H1 (cell line): Measurements from ENCODE around the gene FAM81B. TPM values are rescaled to one million over a fixed set of nuclear protein-coding genes. Genes with fewer than 3 reads are reported as not detected.

Experiments
- CTCF ChIA-PET: fragments of 300-600 bp; sonication (Branson Sonifier 250); formaldehyde crosslinking; loops from one replicate; lab custom pipeline; 2021; ENCODE audit not compliant: partially characterized antibody; lab: Charles Lee
- POLR2A ChIA-PET: fragments of 300-600 bp; sonication (Branson Sonifier 250); formaldehyde crosslinking; loops from one replicate; lab custom pipeline; 2021; ENCODE audit warnings: inconsistent platforms; ENCODE audit not compliant: partially characterized antibody; lab: Charles Lee
- DNase-seq, 2 experiments: peaks; one replicate each; pipeline versions ENCODE4 v3.0.0 to v3.0.0-alpha.2; 2010 to 2022; ENCODE audit warnings: low spot score in 2 of 2, low read depth in 1 of 2, mixed read lengths in 1 of 2
- FAIRE-seq: peaks from 2 replicates; lab custom pipeline; 2011; peaks lifted over from hg19 to GRCh38; lab: Jason Lieb, UNC
- H2AFZ ChIP-seq: 2 replicates; pipeline ENCODE4 v1.8.1; 2012; ENCODE audit warnings: low read length, inconsistent platforms
- H2AK5ac ChIP-seq: 2 replicates; pipeline ENCODE4 v1.6.1; 2013; ENCODE audit warnings: low read depth, low read length
- H2BK120ac ChIP-seq: replicated peaks from 2 replicates; pipeline ENCODE3; 2013; ENCODE audit warnings: low read depth, low read length, inconsistent platforms
- H2BK12ac ChIP-seq: 2 replicates; pipeline ENCODE4 v1.6.1; 2013; ENCODE audit warnings: low read depth, low read length
- H2BK15ac ChIP-seq: 2 replicates; pipeline ENCODE4 v1.6.1; 2013; ENCODE audit warnings: low read length
- H2BK20ac ChIP-seq: 2 replicates; pipeline ENCODE4 v1.6.1; 2013; ENCODE audit warnings: low read length
- H2BK5ac ChIP-seq: 2 replicates; pipeline ENCODE4 v1.6.1; 2013; ENCODE audit warnings: low read depth, low read length
- H3K14ac ChIP-seq: 2 replicates; pipeline ENCODE4 v1.6.1; 2013; ENCODE audit warnings: inconsistent platforms; ENCODE audit not compliant: insufficient read length
- H3K18ac ChIP-seq: 2 replicates; pipeline ENCODE4 v1.6.1; 2013; ENCODE audit warnings: low read length; ENCODE audit errors: extremely low read depth
- H3K23ac ChIP-seq: 2 replicates; pipeline ENCODE4 v1.6.1; 2013; ENCODE audit warnings: inconsistent platforms; ENCODE audit not compliant: insufficient read length
- H3K23me2 ChIP-seq: 2 replicates; pipeline ENCODE4 v1.6.1; 2013; ENCODE audit warnings: low read depth, low read length
- H3K27ac ChIP-seq: 2 replicates; pipeline ENCODE4 v1.6.1; 2011; ENCODE audit warnings: low read depth, low read length, inconsistent platforms
- H3K27me3 ChIP-seq, 4 experiments: replicated peaks in 1 of 4; 1 replicate in 1 of 4; 2 replicates in 3 of 4; pipeline versions ENCODE4 v1.6.1 to v1.8.1; 2011 to 2013; ENCODE audit warnings: low read length in 3 of 4, mild to moderate bottlenecking in 3 of 4, inconsistent platforms in 2 of 4, mixed read lengths in 2 of 4, moderate library complexity in 1 of 4; ENCODE audit not compliant: control insufficient read depth in 3 of 4, insufficient read depth in 3 of 4; ENCODE audit errors: extremely low read depth in 1 of 4
- H3K36me3 ChIP-seq, 4 experiments: 2 replicates each; pipeline versions ENCODE4 v1.6.1 to v1.8.1; 2011 to 2013; ENCODE audit warnings: mild to moderate bottlenecking in 4 of 4, low read length in 3 of 4, moderate library complexity in 2 of 4, control low read depth in 1 of 4, inconsistent platforms in 1 of 4; ENCODE audit not compliant: insufficient read depth in 4 of 4, control insufficient read depth in 2 of 4
- H3K4ac ChIP-seq: replicated peaks from 2 replicates; pipeline ENCODE3; 2013; ENCODE audit warnings: low read length, low read depth, mixed read lengths, inconsistent platforms; ENCODE audit not compliant: insufficient read length
- H3K4me1 ChIP-seq, 4 experiments: replicated peaks in 1 of 4; 1 replicate in 1 of 4; 2 replicates in 3 of 4; pipeline versions ENCODE4 v1.6.1 to v1.8.1; 2011 to 2013; ENCODE audit warnings: low read length in 3 of 4, inconsistent platforms in 2 of 4, mixed read lengths in 1 of 4; ENCODE audit not compliant: insufficient read depth in 4 of 4, control insufficient read depth in 3 of 4
- H3K4me2 ChIP-seq, 2 experiments: 2 replicates each; pipeline versions ENCODE4 v1.6.1 to v1.8.1; 2011 to 2013; ENCODE audit warnings: low read depth in 2 of 2, low read length in 2 of 2, control low read depth in 1 of 2, inconsistent platforms in 1 of 2, mild to moderate bottlenecking in 1 of 2; ENCODE audit not compliant: insufficient read depth in 1 of 2
- H3K4me3 ChIP-seq, 4 experiments: fragments of 200-600, 300-600 bp in 1 of 4; sonication (generic), shearing (Covaris generic), sonication (Bioruptor Twin) in 1 of 4; 2 replicates each; pipeline versions ENCODE4 v1.5.1 to v1.8.1; 2011 to 2016; ENCODE audit warnings: low read length in 4 of 4, low read depth in 3 of 4, control low read depth in 2 of 4, inconsistent platforms in 2 of 4, mild to moderate bottlenecking in 2 of 4, mixed read lengths in 1 of 4, moderate library complexity in 1 of 4; ENCODE audit not compliant: insufficient read depth in 2 of 4; ENCODE audit errors: extremely low read depth in 1 of 4
- H3K56ac ChIP-seq: replicated peaks from 2 replicates; pipeline ENCODE3; 2013; ENCODE audit warnings: low read depth, mild to moderate bottlenecking, mixed read lengths, low read length, inconsistent platforms; ENCODE audit not compliant: insufficient read length
- H3K79me1 ChIP-seq: 2 replicates; pipeline ENCODE4 v1.6.1; 2013; ENCODE audit warnings: low read depth, low read length, control low read depth
- H3K79me2 ChIP-seq, 2 experiments: 2 replicates each; pipeline versions ENCODE4 v1.6.1 to v1.8.1; 2012 to 2013; ENCODE audit warnings: low read length in 2 of 2, mild to moderate bottlenecking in 2 of 2, inconsistent platforms in 1 of 2; ENCODE audit not compliant: insufficient read depth in 2 of 2, control insufficient read depth in 1 of 2
- H3K9ac ChIP-seq, 4 experiments: replicated peaks in 1 of 4; 1 replicate in 1 of 4; 2 replicates in 3 of 4; pipeline versions ENCODE4 v1.6.1 to v1.8.1; 2011 to 2013; ENCODE audit warnings: low read depth in 3 of 4, low read length in 3 of 4, control low read depth in 2 of 4, mild to moderate bottlenecking in 2 of 4, moderate library complexity in 2 of 4, inconsistent platforms in 1 of 4; ENCODE audit errors: extremely low read depth in 1 of 4
- H3K9me3 ChIP-seq, 2 experiments: 2 replicates each; pipeline versions ENCODE4 v1.6.1 to v1.8.1; 2012 to 2013; ENCODE audit warnings: mild to moderate bottlenecking in 2 of 2, moderate library complexity in 2 of 2, control low read depth in 1 of 2, inconsistent platforms in 1 of 2, low read depth in 1 of 2, low read length in 1 of 2, mixed read lengths in 1 of 2; ENCODE audit not compliant: insufficient read depth in 2 of 2
- H4K20me1 ChIP-seq, 2 experiments: replicated peaks in 1 of 2; 2 replicates each; pipeline versions ENCODE3 to v1.8.1; 2011 to 2013; ENCODE audit warnings: inconsistent platforms in 2 of 2, low read length in 2 of 2, mild to moderate bottlenecking in 1 of 2; ENCODE audit not compliant: insufficient read depth in 2 of 2, control insufficient read depth in 1 of 2
- H4K5ac ChIP-seq: 2 replicates; pipeline ENCODE4 v1.6.1; 2013; ENCODE audit warnings: low read length, low read depth, mixed read lengths, inconsistent platforms; ENCODE audit not compliant: insufficient read length
- H4K8ac ChIP-seq: 2 replicates; pipeline ENCODE4 v1.8.0; 2013; ENCODE audit warnings: mild to moderate bottlenecking, moderate library complexity, low read length, inconsistent platforms; ENCODE audit not compliant: insufficient read depth; ENCODE audit errors: extremely low read depth
- H4K91ac ChIP-seq: replicated peaks from 2 replicates; pipeline ENCODE3; 2013; ENCODE audit warnings: low read length, mixed read lengths, inconsistent platforms; ENCODE audit not compliant: insufficient read length
- BRCA1 ChIP-seq: IDR thresholded peaks from 2 replicates; pipeline ENCODE4 v1.6.1; 2012; ENCODE audit warnings: low read depth, low read length, improper control_type of control experiment
- CBX8 ChIP-seq: fragments of 300-800, 300-1000 bp; sonication (generic); IDR thresholded peaks from 2 replicates; pipeline ENCODE4 v1.7.1; 2016; ENCODE audit warnings: low read depth, low read length, borderline replicate concordance
- CHD2 ChIP-seq: IDR thresholded peaks from 2 replicates; pipeline ENCODE4 v1.6.1; 2012; ENCODE audit warnings: low read length, improper control_type of control experiment
- GABPA ChIP-seq: IDR thresholded peaks from 2 replicates; pipeline ENCODE4 v1.6.1; 2011; ENCODE audit warnings: mild to moderate bottlenecking, low read length, moderate library complexity, borderline replicate concordance; ENCODE audit not compliant: insufficient read depth
- RBBP5 ChIP-seq: IDR thresholded peaks from 2 replicates; pipeline ENCODE4 v1.7.1; 2012; ENCODE audit warnings: low read depth, mild to moderate bottlenecking, inconsistent platforms, low read length, moderate library complexity, borderline replicate concordance
- RFX5 ChIP-seq: IDR thresholded peaks from 2 replicates; pipeline ENCODE4 v1.6.1; 2011; ENCODE audit warnings: low read depth, low read length, improper control_type of control experiment, borderline replicate concordance
- SAP30 ChIP-seq: fragments of 300-600 bp; sonication (generic); IDR thresholded peaks from 2 replicates; pipeline ENCODE4 v1.7.1; 2012; ENCODE audit warnings: low read length, moderate library complexity, mild to moderate bottlenecking, inconsistent platforms; ENCODE audit not compliant: insufficient read depth, insufficient replicate concordance
- SUZ12 ChIP-seq: fragments of 200-600 bp; sonication (generic); IDR thresholded peaks from 2 replicates; pipeline ENCODE4 v1.6.1; 2012; ENCODE audit warnings: mild to moderate bottlenecking, inconsistent platforms, low read length, moderate library complexity, mixed read lengths
- TCF12 ChIP-seq: IDR thresholded peaks from 2 replicates; pipeline ENCODE4 v1.6.1; 2011; ENCODE audit warnings: low read depth, mild to moderate bottlenecking, low read length
- WGBS, 2 experiments: shearing (Covaris generic) in 1 of 2; methylation state at CpG; one replicate each; pipeline versions ENCODE4 v1.1.6 to v1.1.7; 2013 to 2015; ENCODE audit warnings: low lambda C conversion rate in 2 of 2, mixed read lengths in 2 of 2, inconsistent platforms in 1 of 2, low coverage in 1 of 2, missing lambda C conversion rate in 1 of 2; ENCODE audit not compliant: insufficient replicate concordance in 2 of 2, insufficient coverage in 1 of 2, insufficient read length in 1 of 2; ENCODE audit errors: extremely low coverage in 1 of 2, missing lambda C conversion rate in 1 of 2; 5-methylcytosine and 5-hydroxymethylcytosine counted together
- long read RNA-seq, 2 experiments: library from RNA in 1 of 2; library from capped mRNA in 1 of 2; stranded (forward); transcript quantifications; one replicate each; pipeline ENCODE4 v2.0.0, GENCODE V29; 2021; ENCODE audit warnings: inconsistent platforms in 1 of 2
- polyA minus RNA-seq, 3 experiments: library from RNA; depleted of rRNA, polyadenylated mRNA; stranded (reverse); fragments of >200 nt; gene quantifications; 1 replicate in 2 of 3; 2 replicates in 1 of 3; pipeline ENCODE4 v1.2.3, GENCODE V29; 2011
- polyA plus RNA-seq, 7 experiments: library from polyadenylated mRNA; depleted of rRNA in 3 of 7; stranded (reverse) in 5 of 7; unstranded in 2 of 7; fragments of >200 nt in 5 of 7; fragments of 200-250 nt in 2 of 7; gene quantifications; 1 replicate in 5 of 7; 2 replicates in 1 of 7; 4 replicates in 1 of 7; pipeline versions ENCODE4 v1.2.1 to v1.2.3, GENCODE V29; 2011 to 2013; ENCODE audit warnings: missing spikeins in 2 of 7, mixed read lengths in 2 of 7
- total RNA-seq: library from RNA; stranded (reverse); fragmentation: NEBNext Ultra II Directional; extraction: Animal tissue kit (Norgen Biotek cat#: 25700); gene quantifications from 2 replicates; pipeline ENCODE4 v1.2.1, GENCODE V29; 2021

FAM81B gene, protein sequence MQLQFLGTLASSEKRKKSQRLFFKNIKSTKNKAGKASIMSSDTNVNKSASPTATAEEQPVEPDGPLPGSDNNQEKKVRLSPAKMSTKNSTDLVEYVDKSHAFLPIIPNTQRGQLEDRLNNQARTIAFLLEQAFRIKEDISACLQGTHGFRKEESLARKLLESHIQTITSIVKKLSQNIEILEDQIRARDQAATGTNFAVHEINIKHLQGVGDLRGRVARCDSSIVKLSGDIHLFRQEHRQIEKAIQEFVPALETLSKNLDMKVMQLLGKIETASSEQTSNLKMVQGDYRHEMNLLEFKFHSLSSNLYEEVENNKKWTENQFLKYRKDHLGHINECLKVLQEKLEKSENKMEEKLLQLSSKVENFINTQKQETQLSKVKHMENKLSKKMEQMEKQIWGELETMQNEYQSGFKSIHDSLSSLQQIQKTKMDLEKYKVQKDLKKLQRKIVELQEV
- total RNA-seq = not detected in 2 replicates
- not detected in 2 replicates for polyA plus RNA-seq (2011; rRNA removed)
- polyA plus RNA-seq (2011; cell fraction: cytosol; rRNA removed) = not detected
- not detected for polyA plus RNA-seq (2011; cell fraction: nucleus; rRNA removed)
- not detected in 4 replicates for polyA plus RNA-seq (2012, experiment 1 of 2)
- polyA plus RNA-seq (2012, experiment 2 of 2) = not detected
- 0.18 TPM for polyA plus RNA-seq (2013, experiment 1 of 2)
- polyA plus RNA-seq (2013, experiment 2 of 2) = 0.37 TPM
- polyA minus RNA-seq (2011; rRNA and poly(A)+ RNA removed) = 0.66 TPM in 1 of 2 replicates, not detected in the other
- polyA minus RNA-seq (2011; cell fraction: cytosol; rRNA and poly(A)+ RNA removed) = not detected
- polyA minus RNA-seq (2011; cell fraction: nucleus; rRNA and poly(A)+ RNA removed) = not detected
- long read RNA-seq, experiment 1 = 0 reads
- long read RNA-seq, experiment 2 = 0 reads

DNA sequence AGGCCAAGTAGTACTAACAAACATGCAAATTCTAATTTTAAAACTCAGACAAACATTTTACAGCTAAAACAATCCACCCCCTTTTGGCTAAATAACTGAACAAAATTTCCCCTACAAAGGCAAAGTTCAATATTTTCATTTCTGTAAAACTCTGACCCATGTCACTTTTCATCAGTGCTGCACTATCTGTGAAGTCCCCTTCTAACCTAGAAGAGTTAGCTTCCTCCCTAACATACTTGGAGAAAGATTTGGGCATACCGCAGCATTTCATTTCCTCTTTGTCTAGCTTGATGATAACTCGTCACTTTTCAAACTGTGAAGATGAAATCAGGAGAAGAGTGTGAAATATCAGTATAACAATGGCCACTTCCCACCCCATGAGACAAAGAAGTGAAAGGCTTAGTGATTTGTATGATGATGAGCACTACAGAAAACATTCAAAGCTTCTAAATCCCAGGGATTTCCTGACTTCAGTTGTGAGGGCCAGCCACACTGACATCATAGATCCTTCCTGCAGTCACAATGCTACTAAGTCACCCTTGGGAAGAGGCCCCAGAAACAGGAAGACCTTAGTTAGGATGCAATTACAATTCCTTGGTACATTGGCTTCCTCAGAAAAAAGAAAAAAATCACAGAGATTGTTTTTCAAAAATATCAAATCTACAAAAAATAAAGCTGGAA lies at the start of gene FAM81B:
FAM81B (plus strand) TSS at position 555 of the 681 bp plus-strand sequence; CDS start at position 579, 24 bp downstream.
- Histone ChIP-seq H3K9ac (no peak within 1 kb of the TSS), H3K79me1 (no peaks in the 10 kb centered on the region), H3K56ac (no peak within 1 kb of the TSS), H2BK20ac (no peak within 1 kb of the TSS), H3K14ac (no peak within 1 kb of the TSS), H3K23me2 (no peaks in the 10 kb centered on the region), H4K20me1 (no peaks in the 10 kb centered on the region), H3K79me2 (no peaks in the 10 kb centered on the region), H2BK5ac (no peak within 1 kb of the TSS), H3K27me3 (no peaks in the 10 kb centered on the region), H3K4me1 (0 out of 7 replicates have a peak, but pooled peaks cover 0 to 3% (median 0%) of the 10 kb centered on the region in 4 experiments), H2BK12ac (no peak within 1 kb of the TSS), H3K4ac (no peak within 1 kb of the TSS), H3K4me3 (no peak within 1 kb of the TSS), H3K9me3 (no peaks in the 10 kb centered on the region), H3K18ac (no peak within 1 kb of the TSS), H2AFZ (no peak within 1 kb of the TSS), H3K36me3 (no peaks in the 10 kb centered on the region), H2AK5ac (no peak within 1 kb of the TSS), H4K8ac (no peak within 1 kb of the TSS), H4K5ac (no peak within 1 kb of the TSS), H2BK120ac (no peak within 1 kb of the TSS), H2BK15ac (no peak within 1 kb of the TSS), H3K23ac (no peak within 1 kb of the TSS), H4K91ac (no peak within 1 kb of the TSS), H3K4me2 (no peak within 1 kb of the TSS), H3K27ac (no peak within 1 kb of the TSS)
- POLR2A ChIA-PET = no interaction called here
- WGBS, 2 experiments = 88% methylated on average over 2 of the region's 2 CpGs; no CpG with 5 or more reads in 1 of the 2 experiments
- DNase-seq (no peak), FAIRE-seq (no peak)
- CTCF ChIA-PET = interaction anchor here (0.9 kb wide), 1 partner anchor 25 kb away, joined by 3 read pairs; no protein-coding TSS in a partner anchor
- TF ChIP-seq TCF12 (no peak), RBBP5 (no peak), CBX8 (no peak), SAP30 (no peak), CHD2 (no peak), BRCA1 (no peak), RFX5 (no peak), SUZ12 (no peak), GABPA (no peak)
